ENCODE data around the gene OR51B4. TPM values are rescaled to one million over a fixed set of nuclear protein-coding genes. Genes with fewer than 3 reads are reported as not detected.
"Not testable (repeated sequence)": the region's sequence is repeated elsewhere in the genome, so short reads cannot be mapped to it uniquely, and the experiment has no call there.

Gene OR51B4
- total RNA-seq, 1 donor from 2014 or later: not detected

DNA sequence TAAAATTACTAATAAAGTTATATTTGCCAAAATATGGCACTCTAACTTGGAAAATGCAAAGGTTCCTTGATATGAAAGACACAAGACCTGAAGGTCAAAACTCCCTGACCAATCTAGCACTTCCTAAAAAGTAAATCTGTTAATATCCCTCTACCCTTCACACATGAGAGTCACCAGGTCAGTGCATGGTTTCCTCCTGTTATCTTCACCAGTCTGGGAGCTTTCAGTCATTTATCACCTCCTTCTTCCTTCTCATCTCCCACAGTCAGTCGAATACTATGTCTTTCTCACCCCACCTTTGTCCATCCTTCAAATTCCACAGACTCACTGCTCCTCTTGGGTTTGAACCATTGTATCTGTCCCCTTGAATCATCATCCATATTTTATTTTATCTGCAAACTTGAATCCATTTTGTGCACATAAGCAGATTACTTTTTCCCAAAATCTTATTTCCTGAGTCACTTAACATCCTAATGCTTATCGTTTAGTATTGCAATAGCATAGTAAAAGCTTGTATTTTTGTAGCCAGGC lies 34.6 kb downstream of the OR51B4 start:
- no peaks in the 10 kb centered on the region for H3K36me3 Mint-ChIP-seq
- H3K27ac Mint-ChIP-seq: no peak overlapping the region
- H3K4me1 Mint-ChIP-seq (ENCODE audit: unreplicated experiment): no peaks in the 10 kb centered on the region
- TF ChIP-seq CTCF (conservative IDR thresholded peaks at IDR 0.05): no peak
- H3K9me3 Mint-ChIP-seq: no peaks in the 10 kb centered on the region
- no peak overlapping the region for H3K4me3 Mint-ChIP-seq
- peaks cover 4% of the 10 kb centered on the region for H3K27me3 Mint-ChIP-seq
- DNase-seq (ENCODE audit: extremely low spot score, unreplicated experiment): no peak

GRCh38 chr11:5266609-5267008 lies 35.1 kb downstream of the OR51B4 start:
- no peak for DNase-seq (ENCODE audit: extremely low spot score, unreplicated experiment)
- TF ChIP-seq CTCF (conservative IDR thresholded peaks at IDR 0.05): no peak
- H3K36me3 Mint-ChIP-seq: no peaks in the 10 kb centered on the region
- no peak overlapping the region for H3K4me3 Mint-ChIP-seq
- no peak overlapping the region for H3K27ac Mint-ChIP-seq
- peaks cover 4% of the 10 kb centered on the region for H3K27me3 Mint-ChIP-seq
- H3K4me1 Mint-ChIP-seq (ENCODE audit: unreplicated experiment): no peaks in the 10 kb centered on the region
- no peaks in the 10 kb centered on the region for H3K9me3 Mint-ChIP-seq

DNA sequence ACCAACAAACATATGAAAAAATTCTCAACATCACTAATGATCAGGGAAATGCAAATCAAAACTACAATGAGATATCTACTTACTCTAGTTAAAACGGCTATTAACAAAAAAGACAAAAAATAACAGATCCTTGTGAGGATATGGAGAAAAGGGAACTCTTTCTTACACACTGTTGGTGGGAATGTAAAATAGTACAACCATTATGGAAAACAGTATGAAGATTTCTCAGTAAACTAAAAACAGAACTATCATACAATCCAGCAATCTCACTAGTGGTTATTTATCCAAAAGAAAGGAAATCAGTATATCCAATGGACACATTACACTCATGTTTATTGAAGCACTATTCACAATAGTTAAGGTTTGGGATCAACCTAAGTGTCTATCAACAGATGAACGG lies 35.9 kb downstream of the OR51B4 start:
- no peak for DNase-seq (ENCODE audit: extremely low spot score, unreplicated experiment)
- Mint-ChIP-seq H3K27me3 (peaks cover 4% of the 10 kb centered on the region), H3K4me1 (ENCODE audit: unreplicated experiment) (no peaks in the 10 kb centered on the region), H3K27ac (no peak overlapping the region), H3K9me3 (no peaks in the 10 kb centered on the region), H3K36me3 (no peaks in the 10 kb centered on the region), H3K4me3 (no peak overlapping the region)
- no peak for TF ChIP-seq CTCF (conservative IDR thresholded peaks at IDR 0.05)

DNA sequence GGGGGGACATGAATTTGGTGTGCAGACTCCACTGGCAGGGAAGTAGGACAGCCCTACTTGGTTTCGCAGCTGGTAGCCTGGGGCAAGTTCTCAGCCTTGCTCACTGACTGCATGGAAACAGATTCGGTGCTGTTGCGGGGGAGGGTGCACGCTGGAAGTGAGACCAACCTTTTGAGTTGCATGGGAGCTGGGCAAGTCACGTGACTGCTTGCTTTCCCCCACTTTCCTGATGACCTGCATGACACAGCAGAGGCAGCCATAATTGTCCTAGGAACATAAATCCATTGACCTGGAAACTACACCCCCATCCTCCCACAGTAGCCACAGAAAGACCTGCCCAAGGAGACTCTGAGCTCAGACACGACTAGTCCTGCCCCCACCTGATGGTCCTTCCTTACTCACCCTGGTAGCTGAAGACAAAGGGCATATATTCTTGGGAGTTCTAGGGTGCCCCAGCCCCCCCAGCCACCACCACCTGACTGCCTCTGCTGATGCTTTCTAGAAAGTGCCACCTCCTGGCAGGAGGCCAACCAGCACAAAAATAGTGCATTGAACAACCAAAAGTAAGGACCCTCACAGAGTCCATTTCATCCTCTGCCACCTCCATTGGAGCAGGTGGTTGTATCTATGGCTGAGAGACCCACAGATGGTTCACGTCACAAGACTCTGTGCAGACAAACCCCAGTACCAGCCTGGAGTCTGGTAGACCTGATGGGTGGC lies 43.0 kb downstream of the OR51B4 start:
- Mint-ChIP-seq H3K4me3 (no peak overlapping the region), H3K27ac (no peak overlapping the region), H3K4me1 (ENCODE audit: unreplicated experiment) (no peaks in the 10 kb centered on the region), H3K9me3 (no peaks in the 10 kb centered on the region), H3K36me3 (no peaks in the 10 kb centered on the region), H3K27me3 (no peaks in the 10 kb centered on the region)
- no peak for DNase-seq (ENCODE audit: extremely low spot score, unreplicated experiment)
- TF ChIP-seq CTCF (conservative IDR thresholded peaks at IDR 0.05): no peak

- Mint-ChIP-seq H3K36me3 (no peaks in the 10 kb centered on the region), H3K4me1 (ENCODE audit: unreplicated experiment) (no peaks in the 10 kb centered on the region), H3K27ac (no peak overlapping the region), H3K4me3 (no peak overlapping the region), H3K27me3 (peaks cover 3% of the 10 kb centered on the region), H3K9me3 (no peaks in the 10 kb centered on the region)
- DNase-seq (ENCODE audit: extremely low spot score, unreplicated experiment): no peak
- no peak for TF ChIP-seq CTCF (conservative IDR thresholded peaks at IDR 0.05)
Measured at GRCh38 chr11:5257296-5257695, 44.5 kb downstream of the OR51B4 start.

DNA sequence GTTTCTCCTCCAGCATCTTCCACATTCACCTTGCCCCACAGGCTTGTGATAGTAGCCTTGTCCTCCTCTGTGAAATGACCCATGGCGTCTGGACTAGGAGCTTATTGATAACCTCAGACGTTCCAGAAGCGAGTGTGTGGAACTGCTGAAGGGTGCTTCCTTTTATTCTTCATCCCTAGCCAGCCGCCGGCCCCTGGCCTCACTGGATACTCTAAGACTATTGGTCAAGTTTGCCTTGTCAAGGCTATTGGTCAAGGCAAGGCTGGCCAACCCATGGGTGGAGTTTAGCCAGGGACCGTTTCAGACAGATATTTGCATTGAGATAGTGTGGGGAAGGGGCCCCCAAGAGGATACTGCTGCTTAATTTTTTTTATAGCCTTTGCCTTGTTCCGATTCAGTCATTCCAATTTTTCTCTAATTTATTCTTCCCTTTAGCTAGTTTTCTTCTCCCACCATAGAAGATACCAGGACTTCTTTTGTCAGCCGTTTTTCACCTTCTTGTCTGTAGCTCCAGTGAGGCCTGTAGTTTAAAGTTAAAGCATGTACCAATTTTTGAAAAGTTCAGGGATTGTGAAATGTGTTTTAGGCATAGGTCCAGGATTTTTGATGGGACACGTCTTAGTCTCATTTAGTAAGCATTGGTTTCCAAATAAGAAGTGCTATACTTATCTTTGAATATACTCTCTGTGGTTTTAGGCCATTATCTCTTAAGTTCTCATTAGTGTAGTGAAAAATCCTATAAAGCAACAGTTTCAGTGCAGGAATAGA lies 46.9 kb downstream of the OR51B4 start, which contains the start of gene HBG2:
TSS of gene HBG2 (minus strand) at position 136 of the 768 bp plus-strand sequence. CDS start at position 83, 53 bp downstream.
- not testable (repeated sequence) for H3K9me3 Mint-ChIP-seq; DNase-seq (ENCODE audit: extremely low spot score, unreplicated experiment); H3K27ac Mint-ChIP-seq; H3K4me1 Mint-ChIP-seq (ENCODE audit: unreplicated experiment); H3K36me3 Mint-ChIP-seq; H3K4me3 Mint-ChIP-seq; H3K27me3 Mint-ChIP-seq

- H3K9me3 Mint-ChIP-seq; H3K4me3 Mint-ChIP-seq; DNase-seq (ENCODE audit: extremely low spot score, unreplicated experiment); H3K36me3 Mint-ChIP-seq; H3K27me3 Mint-ChIP-seq; H3K27ac Mint-ChIP-seq; H3K4me1 Mint-ChIP-seq (ENCODE audit: unreplicated experiment): not testable (repeated sequence)
Measured at GRCh38 chr11:5254023-5254422, 47.7 kb downstream of the OR51B4 start.

GRCh38 chr11:5253440-5253839 lies 48.3 kb downstream of the OR51B4 start:
- not testable (repeated sequence) for H3K27ac Mint-ChIP-seq; H3K4me1 Mint-ChIP-seq (ENCODE audit: unreplicated experiment)

More at GRCh38 chr11:5253440-5253839, 48.3 kb downstream of the OR51B4 start:
- not testable (repeated sequence) for H3K27me3 Mint-ChIP-seq; H3K4me3 Mint-ChIP-seq; DNase-seq (ENCODE audit: extremely low spot score, unreplicated experiment); H3K9me3 Mint-ChIP-seq; H3K36me3 Mint-ChIP-seq
